ENCODE results near the gene MCOLN1.

Gene MCOLN1

DNA sequence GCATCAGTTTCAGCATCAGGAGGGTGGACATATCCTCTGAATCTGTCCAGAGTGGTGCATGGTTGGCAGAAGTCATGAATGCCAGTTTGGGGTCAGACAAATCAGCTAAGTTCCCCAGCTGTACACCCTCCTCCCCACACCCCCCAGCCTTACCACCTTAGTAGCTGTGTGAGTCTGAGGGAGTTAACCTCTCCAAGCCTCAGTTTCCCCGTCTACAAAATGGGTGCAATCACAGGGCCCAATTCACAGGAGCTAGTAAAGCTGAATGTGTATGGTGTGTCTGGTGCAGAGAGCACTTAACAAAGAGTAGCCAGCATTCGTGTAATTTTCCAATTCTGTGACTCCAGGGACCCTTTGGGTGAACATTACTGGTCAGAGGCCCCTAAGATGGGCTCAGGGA is 19.9 kb upstream of the MCOLN1 start:
- Histone ChIP-seq H3K9ac (ENCODE audit: low read length in 2 of 2) (no peak overlapping the region), H3K9me3 (ENCODE audit: control insufficient read depth in 2 of 2, low read length in 2 of 2) (no peaks in the 10 kb centered on the region), H3K36me3 (ENCODE audit: control insufficient read depth in 2 of 2, insufficient read depth in 2 of 2, low read length in 2 of 2) (no peaks in the 10 kb centered on the region), H3K27me3 (ENCODE audit: control insufficient read depth in 1 of 2, insufficient read depth in 2 of 2, low read length in 2 of 2) (peaks cover 12 to 14% of the 10 kb centered on the region in 2 donors), H3K4me3 (ENCODE audit: low read length in 2 of 2) (no peak overlapping the region), H3K4me1 (ENCODE audit: control insufficient read depth, insufficient read depth, low read length) (peaks cover 13% of the 10 kb centered on the region), H3K27ac (ENCODE audit: low read length) (no peak overlapping the region)

DNA sequence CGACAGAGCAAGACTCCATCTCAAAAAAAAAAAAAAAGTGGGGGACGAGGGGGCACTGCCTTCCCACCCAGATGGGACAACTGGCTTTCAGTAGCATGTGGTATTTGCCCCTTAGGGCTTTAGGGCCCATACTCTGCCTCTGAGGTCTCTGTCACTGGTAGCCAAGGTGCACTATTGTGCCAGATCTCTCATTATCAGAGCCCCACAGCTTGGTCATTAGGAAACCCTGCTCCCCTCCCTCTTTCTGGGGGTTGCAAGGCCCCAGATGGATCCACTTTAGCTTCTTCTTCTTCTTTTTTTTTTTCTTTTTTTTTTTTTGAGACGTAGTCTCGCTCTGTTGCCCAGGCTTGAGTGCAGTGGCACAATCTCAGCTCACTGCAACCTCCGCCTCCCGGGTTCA is 17.7 kb upstream of the MCOLN1 start:
- H3K4me1 ChIP-seq (ENCODE audit: control insufficient read depth, insufficient read depth, low read length) = peaks cover 13% of the 10 kb centered on the region
- no peak overlapping the region for H3K27ac ChIP-seq (ENCODE audit: low read length)
- peaks cover 12 to 14% of the 10 kb centered on the region in 2 donors for H3K27me3 ChIP-seq (ENCODE audit: control insufficient read depth in 1 of 2, insufficient read depth in 2 of 2, low read length in 2 of 2)
- no peak overlapping the region for H3K9ac ChIP-seq (ENCODE audit: low read length in 2 of 2)
- no peaks in the 10 kb centered on the region for H3K9me3 ChIP-seq (ENCODE audit: control insufficient read depth in 2 of 2, low read length in 2 of 2)
- H3K4me3 ChIP-seq (ENCODE audit: low read length in 2 of 2) = no peak overlapping the region
- no peaks in the 10 kb centered on the region for H3K36me3 ChIP-seq (ENCODE audit: control insufficient read depth in 2 of 2, insufficient read depth in 2 of 2, low read length in 2 of 2)

DNA sequence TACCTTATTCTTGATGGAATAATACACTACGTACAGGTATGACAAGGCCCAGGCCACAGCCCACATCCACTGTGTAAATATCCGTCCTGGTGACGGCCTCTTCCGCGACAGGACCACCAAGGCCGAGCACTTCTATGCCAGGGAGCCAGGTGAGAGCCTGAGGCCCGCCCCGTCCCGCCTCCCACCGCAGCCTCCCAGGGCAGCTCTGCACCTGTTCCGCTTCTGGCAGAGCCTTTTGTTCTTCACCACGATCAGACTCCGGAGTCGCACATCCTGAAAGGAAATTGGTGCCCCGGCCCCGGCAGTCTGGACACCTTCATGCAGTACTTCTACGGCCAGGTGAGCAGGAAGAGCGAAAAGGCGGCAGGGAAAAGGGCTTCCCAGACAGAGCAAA is 17.1 kb upstream of the MCOLN1 start:
- Histone ChIP-seq H3K9me3 (ENCODE audit: control insufficient read depth in 2 of 2, low read length in 2 of 2) (no peaks in the 10 kb centered on the region), H3K36me3 (ENCODE audit: control insufficient read depth in 2 of 2, insufficient read depth in 2 of 2, low read length in 2 of 2) (no peaks in the 10 kb centered on the region), H3K4me1 (ENCODE audit: control insufficient read depth, insufficient read depth, low read length) (peaks cover 13% of the 10 kb centered on the region), H3K9ac (ENCODE audit: low read length in 2 of 2) (no peak overlapping the region), H3K27me3 (ENCODE audit: control insufficient read depth in 1 of 2, insufficient read depth in 2 of 2, low read length in 2 of 2) (peaks cover 12 to 14% of the 10 kb centered on the region in 2 donors), H3K27ac (ENCODE audit: low read length) (no peak overlapping the region), H3K4me3 (ENCODE audit: low read length in 2 of 2) (no peak overlapping the region)

GRCh38 chr19:7505682-7506384 is 16.6 kb upstream of the MCOLN1 start:
- Histone ChIP-seq H3K27me3 (ENCODE audit: control insufficient read depth in 1 of 2, insufficient read depth in 2 of 2, low read length in 2 of 2) (peaks cover 11 to 12% of the 10 kb centered on the region in 2 donors), H3K9ac (ENCODE audit: low read length in 2 of 2) (no peak overlapping the region), H3K4me1 (ENCODE audit: control insufficient read depth, insufficient read depth, low read length) (peaks cover 9% of the 10 kb centered on the region), H3K36me3 (ENCODE audit: control insufficient read depth in 2 of 2, insufficient read depth in 2 of 2, low read length in 2 of 2) (no peaks in the 10 kb centered on the region), H3K27ac (ENCODE audit: low read length) (no peak overlapping the region), H3K9me3 (ENCODE audit: control insufficient read depth in 2 of 2, low read length in 2 of 2) (no peaks in the 10 kb centered on the region), H3K4me3 (ENCODE audit: low read length in 2 of 2) (peak overlapping the region in 1 of 2 donors; percentile 29)

- peaks cover 2% of the 10 kb centered on the region for H3K4me1 ChIP-seq (ENCODE audit: control insufficient read depth, insufficient read depth, low read length)
- no peak overlapping the region for H3K9ac ChIP-seq (ENCODE audit: low read length in 2 of 2)
- no peak overlapping the region for H3K27ac ChIP-seq (ENCODE audit: low read length)
- H3K27me3 ChIP-seq (ENCODE audit: control insufficient read depth in 1 of 2, insufficient read depth in 2 of 2, low read length in 2 of 2) = peaks cover 8 to 12% of the 10 kb centered on the region in 2 donors
- H3K9me3 ChIP-seq (ENCODE audit: control insufficient read depth in 2 of 2, low read length in 2 of 2) = no peaks in the 10 kb centered on the region
- no peaks in the 10 kb centered on the region for H3K36me3 ChIP-seq (ENCODE audit: control insufficient read depth in 2 of 2, insufficient read depth in 2 of 2, low read length in 2 of 2)
- no peak overlapping the region for H3K4me3 ChIP-seq (ENCODE audit: low read length in 2 of 2)
These were observed 15.8 kb upstream of the MCOLN1 start for GRCh38 chr19:7506385-7507328.

DNA sequence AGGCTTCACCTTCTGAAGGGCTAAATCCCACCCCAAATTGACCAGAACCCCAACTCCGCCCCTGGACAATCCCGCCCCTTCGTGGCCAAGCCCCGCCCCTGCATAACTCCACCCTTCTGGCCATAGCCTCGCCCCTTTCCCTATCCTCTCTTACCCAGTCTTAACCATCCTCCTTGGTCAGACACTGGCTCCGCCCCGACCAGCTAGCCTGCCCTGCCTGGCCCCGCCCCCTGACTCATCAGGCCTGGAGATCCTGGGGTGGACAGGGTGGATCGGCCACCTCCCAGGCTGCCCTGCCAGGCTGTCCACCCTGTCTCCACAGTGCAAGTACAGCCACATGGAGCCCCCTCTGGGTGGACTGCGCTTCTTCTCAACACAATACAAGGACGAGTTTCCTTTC is 14.5 kb upstream of the MCOLN1 start:
- Histone ChIP-seq H3K9ac (ENCODE audit: low read length in 2 of 2) (no peak overlapping the region), H3K9me3 (ENCODE audit: control insufficient read depth in 2 of 2, low read length in 2 of 2) (no peaks in the 10 kb centered on the region), H3K4me1 (ENCODE audit: control insufficient read depth, insufficient read depth, low read length) (peaks cover 2% of the 10 kb centered on the region), H3K27me3 (ENCODE audit: control insufficient read depth in 1 of 2, insufficient read depth in 2 of 2, low read length in 2 of 2) (peaks cover 3 to 8% of the 10 kb centered on the region in 2 donors), H3K4me3 (ENCODE audit: low read length in 2 of 2) (no peak overlapping the region), H3K27ac (ENCODE audit: low read length) (no peak overlapping the region), H3K36me3 (ENCODE audit: control insufficient read depth in 2 of 2, insufficient read depth in 2 of 2, low read length in 2 of 2) (no peaks in the 10 kb centered on the region)

DNA sequence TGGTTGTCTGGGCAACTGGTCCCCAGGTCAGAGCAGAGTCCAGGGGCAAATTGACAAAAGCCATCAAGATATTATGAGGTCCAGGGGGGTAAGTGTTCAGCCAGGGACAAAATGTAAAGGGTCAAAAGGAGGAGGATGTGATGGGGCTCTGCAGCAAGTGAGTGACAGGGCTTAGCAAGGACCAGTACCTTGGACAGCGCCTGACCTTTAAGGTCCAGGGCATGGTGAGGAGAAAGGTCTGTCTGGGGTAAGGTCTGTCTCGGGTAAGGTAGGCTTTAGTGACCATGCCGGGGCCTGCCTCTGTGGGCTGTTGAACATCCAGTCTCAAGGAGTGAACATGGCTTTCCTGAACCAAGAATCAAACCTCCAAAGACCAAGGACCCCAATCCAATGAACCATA is 12.8 kb upstream of the MCOLN1 start:
- H3K27me3 ChIP-seq (ENCODE audit: control insufficient read depth in 1 of 2, insufficient read depth in 2 of 2, low read length in 2 of 2) = peaks cover 3 to 6% of the 10 kb centered on the region in 2 donors
- no peaks in the 10 kb centered on the region for H3K36me3 ChIP-seq (ENCODE audit: control insufficient read depth in 2 of 2, insufficient read depth in 2 of 2, low read length in 2 of 2)
- no peak overlapping the region for H3K27ac ChIP-seq (ENCODE audit: low read length)

DNA sequence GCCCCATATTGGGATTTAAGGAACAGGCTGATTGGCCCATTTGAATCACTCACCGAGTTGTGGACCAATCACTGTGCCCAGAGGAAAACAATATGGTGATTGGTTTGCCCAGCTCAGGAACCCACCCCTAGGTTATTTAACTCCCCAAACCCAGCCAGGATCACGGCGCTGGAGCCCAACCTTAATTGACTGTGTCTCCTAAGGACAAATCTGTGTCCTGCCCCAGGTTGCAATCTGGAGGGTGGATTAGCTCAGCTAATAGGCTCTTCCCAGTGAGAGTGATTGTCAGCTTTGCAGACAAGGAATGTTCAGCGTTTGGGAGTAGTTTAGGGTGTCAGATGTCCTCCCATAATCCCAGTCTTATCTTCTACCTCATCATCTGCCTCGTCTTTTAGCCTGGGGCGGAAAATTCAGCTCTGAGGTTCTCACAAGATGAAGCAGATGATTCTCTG is 10.0 kb upstream of the MCOLN1 start:
- Histone ChIP-seq H3K4me1 (ENCODE audit: control insufficient read depth, insufficient read depth, low read length) (peaks cover 18% of the 10 kb centered on the region), H3K9ac (ENCODE audit: low read length in 2 of 2) (no peak overlapping the region), H3K9me3 (ENCODE audit: control insufficient read depth in 2 of 2, low read length in 2 of 2) (no peaks in the 10 kb centered on the region), H3K27me3 (ENCODE audit: control insufficient read depth in 1 of 2, insufficient read depth in 2 of 2, low read length in 2 of 2) (no peaks in the 10 kb centered on the region), H3K27ac (ENCODE audit: low read length) (no peak overlapping the region), H3K36me3 (ENCODE audit: control insufficient read depth in 2 of 2, insufficient read depth in 2 of 2, low read length in 2 of 2) (no peaks in the 10 kb centered on the region), H3K4me3 (ENCODE audit: low read length in 2 of 2) (no peak overlapping the region)

More for the DNA sequence above, 12.8 kb upstream of the MCOLN1 start:
- Histone ChIP-seq H3K9ac (ENCODE audit: low read length in 2 of 2) (no peak overlapping the region), H3K4me1 (ENCODE audit: control insufficient read depth, insufficient read depth, low read length) (peaks cover 2% of the 10 kb centered on the region), H3K4me3 (ENCODE audit: low read length in 2 of 2) (no peak overlapping the region), H3K9me3 (ENCODE audit: control insufficient read depth in 2 of 2, low read length in 2 of 2) (no peaks in the 10 kb centered on the region)

GRCh38 chr19:7513809-7514642 is 8.4 kb upstream of the MCOLN1 start:
- H3K9me3 ChIP-seq (ENCODE audit: control insufficient read depth in 2 of 2, low read length in 2 of 2) = no peaks in the 10 kb centered on the region
- no peak overlapping the region for H3K9ac ChIP-seq (ENCODE audit: low read length in 2 of 2)
- no peaks in the 10 kb centered on the region for H3K27me3 ChIP-seq (ENCODE audit: control insufficient read depth in 1 of 2, insufficient read depth in 2 of 2, low read length in 2 of 2)
- H3K36me3 ChIP-seq (ENCODE audit: control insufficient read depth in 2 of 2, insufficient read depth in 2 of 2, low read length in 2 of 2) = no peaks in the 10 kb centered on the region
- H3K4me1 ChIP-seq (ENCODE audit: control insufficient read depth, insufficient read depth, low read length) = peaks cover 20% of the 10 kb centered on the region
- peak overlapping the region; percentile 96 for H3K27ac ChIP-seq (ENCODE audit: low read length)
- no peak overlapping the region for H3K4me3 ChIP-seq (ENCODE audit: low read length in 2 of 2)

DNA sequence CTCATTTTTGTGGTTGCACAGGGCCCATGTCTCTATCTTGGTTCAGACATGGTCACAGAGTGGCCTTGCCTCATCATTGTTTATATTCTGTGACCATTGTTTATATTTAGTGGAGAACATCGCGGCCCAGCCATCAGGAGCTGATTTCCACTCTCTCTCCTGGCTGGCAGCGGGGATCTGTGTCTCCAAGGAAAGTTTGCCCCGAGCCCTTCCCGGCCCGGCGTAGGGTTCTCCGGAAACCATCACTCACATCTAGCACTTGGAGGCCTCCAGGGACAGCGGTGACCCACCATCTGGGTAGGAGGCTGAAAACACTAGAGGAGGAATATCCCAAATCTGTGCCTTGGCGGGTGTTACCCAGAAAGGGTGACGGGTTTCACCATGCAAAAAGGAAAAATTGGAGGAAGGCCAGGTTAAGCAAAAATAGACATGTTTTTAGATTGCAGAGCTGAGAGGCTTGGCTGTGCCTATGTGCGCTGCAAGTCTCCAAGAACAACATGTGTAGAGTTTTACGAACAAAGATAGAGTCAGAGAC is 7.2 kb upstream of the MCOLN1 start:
- H3K27ac ChIP-seq (ENCODE audit: low read length) = peak overlapping the region; percentile 96
- no peaks in the 10 kb centered on the region for H3K27me3 ChIP-seq (ENCODE audit: control insufficient read depth in 1 of 2, insufficient read depth in 2 of 2, low read length in 2 of 2)
- peak overlapping the region; percentile 78 to 85 for H3K9ac ChIP-seq (ENCODE audit: low read length in 2 of 2)
- H3K4me1 ChIP-seq (ENCODE audit: control insufficient read depth, insufficient read depth, low read length) = peaks cover 20% of the 10 kb centered on the region
- no peaks in the 10 kb centered on the region for H3K9me3 ChIP-seq (ENCODE audit: control insufficient read depth in 2 of 2, low read length in 2 of 2)
- peak overlapping the region; percentile 77 to 81 for H3K4me3 ChIP-seq (ENCODE audit: low read length in 2 of 2)
- H3K36me3 ChIP-seq (ENCODE audit: control insufficient read depth in 2 of 2, insufficient read depth in 2 of 2, low read length in 2 of 2) = no peaks in the 10 kb centered on the region
